HG02943 (cell line): ENCODE measurements around the gene IMPDH1.
"Not testable (repeated sequence)": the region's sequence is repeated elsewhere in the genome, so short reads cannot be mapped to it uniquely, and the experiment has no call there.

Source experiments
- ATAC-seq: cut with Tn5 transposase; IDR thresholded peaks from one replicate; pipeline ENCODE4 v1.9.1; 2021; ENCODE audit warnings: mild to moderate bottlenecking, low read depth, moderate library complexity; ENCODE audit not compliant: unreplicated experiment

Gene IMPDH1

DNA sequence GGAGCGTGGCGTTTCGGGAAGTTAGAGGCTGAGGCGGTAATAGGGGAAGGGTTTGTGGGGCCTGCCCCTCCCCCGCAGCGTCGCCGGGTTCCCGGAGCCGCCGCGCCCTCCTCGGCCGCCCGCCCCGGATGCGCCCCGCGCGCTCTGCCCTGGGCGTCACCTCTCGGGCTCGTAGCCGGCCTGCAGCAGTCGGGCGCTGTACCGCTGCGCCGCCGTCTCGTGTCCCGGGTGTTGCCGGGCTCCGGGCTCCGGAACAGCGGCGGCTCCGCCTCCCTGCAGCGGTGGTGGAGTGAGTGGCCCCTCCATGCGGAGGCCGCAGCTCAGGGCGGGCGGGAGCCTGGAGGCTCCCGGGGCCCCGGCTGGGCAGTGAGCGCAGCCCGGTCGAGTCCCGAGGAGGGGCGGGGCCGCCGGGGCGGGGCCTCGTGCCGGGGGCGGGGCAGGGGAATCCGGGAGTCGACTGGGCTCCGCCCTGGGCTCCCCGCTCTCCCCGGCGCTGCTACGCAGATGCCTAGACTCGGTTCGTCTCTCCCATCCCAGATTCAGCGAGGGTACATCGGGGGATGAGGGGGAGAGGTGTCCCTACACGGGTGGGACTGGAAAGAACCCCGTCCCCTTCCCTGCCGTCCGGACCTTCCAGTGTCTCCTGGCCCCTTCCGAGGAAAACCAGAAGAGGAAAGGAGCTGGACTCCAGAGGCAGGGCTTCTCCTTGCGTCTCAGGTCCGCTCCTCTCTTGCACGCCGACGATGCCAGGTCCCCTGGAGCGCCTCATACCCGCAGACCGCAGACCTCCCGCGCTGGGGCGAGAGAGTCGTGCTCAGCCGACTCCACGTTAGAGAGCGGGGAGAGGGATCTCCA, at the start of gene IMPDH1:
Gene IMPDH1 (minus strand): TSS at position 387 of the 855 bp plus-strand sequence. CDS start 81 bp downstream, at position 306.
- ATAC-seq: peak; percentile 69

DNA sequence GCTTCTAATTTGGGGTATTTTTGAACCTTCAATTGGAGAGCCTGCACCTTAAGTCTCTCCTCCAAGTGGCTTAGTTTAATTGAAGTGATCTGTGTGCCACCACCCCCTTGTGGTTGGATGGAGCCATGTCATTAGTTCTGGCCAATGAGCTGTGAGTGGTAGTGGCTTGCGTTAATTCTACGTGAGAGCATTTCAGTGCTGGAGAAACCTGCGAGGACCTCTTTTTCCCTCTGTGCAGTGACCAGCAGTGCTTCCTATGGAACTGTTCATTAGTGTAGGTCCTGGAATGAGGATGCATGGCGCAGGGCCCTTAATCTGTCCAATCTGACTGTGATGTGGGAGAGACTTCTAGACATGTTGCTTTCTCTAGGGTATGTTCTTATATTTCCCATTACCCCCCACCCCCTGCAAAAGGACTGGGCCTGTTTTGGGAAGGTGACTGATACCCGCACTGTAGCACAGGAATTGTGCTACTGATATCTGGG, 49.7 kb upstream of the IMPDH1 start:
- peak; percentile 36 for ATAC-seq

DNA sequence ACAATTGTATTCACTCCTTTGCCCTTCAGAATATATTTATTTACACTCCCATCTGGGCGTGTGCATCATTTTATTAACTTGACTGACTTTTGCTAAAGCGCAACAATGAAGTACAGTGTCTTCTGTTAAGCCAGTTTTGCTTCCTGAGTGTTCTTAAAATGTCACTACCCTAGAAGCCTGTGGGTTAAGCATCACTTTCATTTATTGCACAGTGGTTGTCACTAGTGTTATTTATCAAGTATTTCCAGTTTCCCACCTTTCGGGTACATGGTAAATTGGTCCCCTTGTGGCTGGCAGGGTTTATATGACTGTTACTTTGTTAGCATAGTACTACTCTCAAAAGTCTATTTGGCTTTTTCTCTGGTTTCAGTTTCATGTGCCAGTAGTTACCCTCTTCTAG, 49.2 kb upstream of the IMPDH1 start:
- peak; percentile 36 for ATAC-seq

DNA sequence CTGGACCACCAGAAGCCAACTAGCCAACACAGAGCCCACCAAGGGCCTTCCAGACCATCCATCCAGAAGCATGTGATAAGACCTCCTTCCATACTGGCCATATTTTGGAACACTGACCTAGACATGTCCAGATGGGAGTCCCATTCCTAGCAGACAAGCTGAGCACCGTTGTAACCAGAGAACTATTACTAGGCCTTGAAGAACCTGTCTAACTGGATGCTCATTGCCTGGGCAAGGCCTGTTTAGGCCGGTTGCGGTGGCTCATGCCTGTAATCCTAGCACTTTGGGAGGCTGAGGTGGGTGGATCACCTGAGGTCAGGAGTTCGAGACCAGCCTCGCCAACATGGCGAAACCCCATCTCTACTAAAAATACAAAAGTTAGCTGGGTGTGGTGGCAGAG, 47.6 kb upstream of the IMPDH1 start:
- not testable (repeated sequence) for ATAC-seq

DNA sequence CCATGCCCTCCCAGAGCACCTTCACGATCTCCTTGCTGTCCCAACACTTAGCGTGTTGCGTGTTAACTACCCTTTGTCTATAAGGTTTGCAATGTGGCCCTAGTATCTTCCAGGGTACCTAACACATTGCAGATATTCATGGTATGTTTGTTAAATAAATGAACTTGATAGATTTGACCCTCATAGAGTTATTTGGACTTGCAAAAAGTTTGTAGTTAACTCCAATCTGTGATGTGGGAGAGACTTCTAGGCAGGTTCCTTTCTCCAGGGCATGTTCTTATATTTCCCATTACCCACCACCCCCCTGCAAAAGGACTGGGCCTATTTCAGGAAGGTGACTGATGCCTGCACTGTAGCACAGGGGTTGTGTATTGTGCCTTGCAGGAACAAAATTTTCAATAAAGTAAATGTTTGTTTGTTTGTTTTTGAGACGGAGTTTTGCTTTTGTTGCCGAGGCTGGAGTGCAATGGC, 46.5 kb upstream of the IMPDH1 start:
- no peak for ATAC-seq

DNA sequence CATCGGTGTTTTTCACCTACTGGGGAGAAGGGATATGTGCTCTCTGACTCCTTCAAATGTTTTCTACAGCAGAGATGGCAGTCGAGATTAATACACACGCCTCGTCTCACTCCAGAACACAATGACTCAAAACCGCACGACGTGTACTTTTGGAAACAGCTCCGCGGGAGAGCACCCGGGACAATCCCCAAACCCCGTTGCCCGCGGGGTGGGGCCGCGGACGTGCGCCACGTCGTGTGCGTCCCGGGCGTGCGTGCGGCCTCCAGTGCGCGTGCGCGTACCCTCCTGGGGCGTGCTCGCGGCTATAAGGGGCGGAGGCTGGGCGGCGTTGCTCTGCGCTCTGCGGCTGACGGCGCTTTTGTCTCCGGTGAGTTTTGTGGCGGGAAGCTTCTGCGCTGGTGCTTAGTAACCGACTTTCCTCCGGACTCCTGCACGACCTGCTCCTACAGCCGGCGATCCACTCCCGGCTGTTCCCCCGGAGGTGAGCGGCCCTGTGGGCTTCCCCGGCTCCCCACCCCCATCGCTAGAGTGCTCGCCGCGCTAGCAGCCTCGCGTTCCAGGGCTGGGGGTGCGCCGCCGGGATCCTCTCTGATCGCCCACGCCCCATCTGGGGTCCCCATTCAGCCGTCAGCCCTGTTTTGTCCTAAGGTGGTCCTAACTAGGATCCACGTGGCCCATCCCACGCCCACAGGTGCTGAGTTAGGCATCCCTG, 45.9 kb upstream of the IMPDH1 start, which contains the start of gene HILPDA:
Gene HILPDA (plus strand): TSS at position 336 of the 712 bp plus-strand sequence. CDS start 1,391 bp downstream, outside the sequence.
- peak; percentile 86 for ATAC-seq

DNA sequence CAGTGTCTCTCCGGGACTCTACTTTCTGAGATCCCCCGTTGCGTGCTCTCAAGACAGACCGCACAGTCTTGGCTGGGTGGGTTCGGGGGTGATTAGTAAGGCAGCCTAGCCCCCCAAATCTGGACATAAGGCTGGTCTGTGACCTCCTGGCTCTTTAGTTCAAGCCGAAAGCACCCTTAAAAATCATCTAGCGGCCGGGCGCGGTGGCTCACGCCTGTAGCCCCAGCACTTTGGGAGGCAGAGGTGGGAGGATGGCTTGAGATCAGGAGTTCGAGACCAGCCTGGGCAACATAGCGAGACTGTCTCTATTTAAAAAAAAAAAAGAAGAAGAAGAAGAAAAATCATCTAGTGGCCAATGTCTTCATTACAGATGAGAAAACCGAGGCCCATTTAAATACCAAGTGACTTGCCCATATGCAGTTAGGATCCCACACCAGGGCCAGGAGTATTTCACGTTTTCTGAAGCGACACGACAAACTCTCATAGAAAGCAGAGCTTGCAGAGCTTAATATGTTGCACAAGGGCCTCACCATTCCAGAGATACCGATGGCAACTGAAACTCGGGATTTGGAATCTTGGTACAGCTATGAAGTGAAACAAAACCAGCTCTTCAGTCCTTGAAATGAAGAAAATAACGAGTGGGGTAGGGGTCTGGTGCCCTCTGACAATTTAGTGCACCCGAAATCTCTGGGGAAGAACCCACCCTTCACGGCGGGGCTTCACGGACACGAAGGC, 45.2 kb upstream of the IMPDH1 start:
- no peak for ATAC-seq

DNA sequence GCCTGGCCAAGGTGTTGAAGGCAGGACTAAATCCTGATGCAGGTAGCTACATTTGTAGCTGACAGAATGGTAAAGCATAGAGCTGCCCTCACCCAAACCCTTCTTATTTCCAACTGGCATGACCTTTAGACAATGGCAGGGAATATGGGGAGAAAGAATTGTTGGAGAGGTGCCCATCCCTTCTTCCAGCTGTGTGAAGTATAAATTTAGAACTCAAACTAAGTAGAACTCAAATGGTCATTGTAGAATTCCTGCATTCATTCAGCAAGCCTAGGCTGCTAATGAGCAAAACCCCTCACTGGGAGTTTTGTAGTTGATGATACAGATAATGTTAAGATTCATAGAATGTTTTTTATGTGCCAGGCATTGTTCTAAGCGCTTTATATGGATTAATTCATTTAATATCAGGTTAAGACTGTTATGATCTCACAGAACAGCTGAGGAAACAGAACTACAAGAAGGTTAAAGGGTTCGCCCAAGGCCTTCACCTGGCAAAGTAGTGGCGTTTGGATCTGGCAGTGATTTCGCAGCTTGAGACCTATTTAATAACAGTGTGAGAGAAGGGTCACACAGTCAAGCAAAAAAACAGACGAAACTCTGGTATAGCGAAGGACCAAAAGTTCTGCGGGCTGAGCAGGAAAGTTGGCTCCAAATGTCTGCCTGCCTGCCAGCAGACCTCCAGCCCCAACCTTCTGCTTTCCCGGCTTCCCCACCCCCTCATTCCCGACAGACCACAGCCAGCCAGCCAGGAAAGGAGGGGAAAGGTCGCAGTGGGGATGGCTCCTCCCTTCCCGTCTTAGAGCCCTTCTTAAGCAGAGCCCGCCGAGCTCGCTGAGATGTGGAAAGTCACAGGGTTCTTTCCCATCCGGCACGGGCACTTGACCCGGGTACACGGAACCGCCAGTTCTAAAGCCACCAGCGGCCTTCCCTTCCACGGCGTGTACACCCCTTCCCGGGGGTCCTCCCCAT, 44.3 kb upstream of the IMPDH1 start:
- no peak for ATAC-seq

DNA sequence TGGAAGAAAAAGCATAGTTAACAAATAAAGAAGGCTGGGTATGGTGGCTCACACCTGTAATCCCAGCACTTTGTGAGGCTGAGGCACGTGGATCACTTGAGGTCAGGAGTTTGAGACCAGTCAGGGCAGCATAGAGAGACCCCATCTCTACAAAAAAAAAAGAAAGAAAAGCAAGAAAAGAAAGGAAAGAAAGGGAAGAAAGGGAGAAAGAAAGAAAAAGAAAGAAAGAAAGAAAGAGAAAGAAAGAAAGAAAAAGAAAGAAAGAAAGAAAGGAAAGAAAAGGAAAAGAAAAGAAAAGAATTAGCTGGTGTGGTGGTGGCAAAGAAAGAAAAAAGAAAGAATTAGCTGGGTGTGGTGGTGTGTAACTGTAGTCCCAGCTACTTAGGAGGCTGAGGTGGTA, 42.8 kb upstream of the IMPDH1 start:
- ATAC-seq: no peak

DNA sequence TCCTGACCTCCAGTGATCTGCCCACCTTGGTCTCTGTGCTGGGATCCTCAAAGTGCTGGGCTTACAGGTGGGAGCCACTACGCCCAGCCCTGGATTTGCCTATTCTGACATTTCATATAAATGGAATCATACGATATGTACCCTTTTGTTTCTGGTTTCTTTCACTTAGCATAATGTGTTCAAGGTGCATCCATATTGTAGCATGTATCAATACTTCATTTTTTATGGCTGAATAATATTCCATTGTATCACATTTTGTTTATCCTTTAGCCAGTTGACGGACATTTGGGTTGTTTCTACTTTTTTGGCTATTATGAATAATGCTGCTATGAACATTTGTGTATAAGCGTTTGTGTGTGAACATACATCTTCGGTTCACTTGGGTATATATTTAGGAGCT, 41.1 kb upstream of the IMPDH1 start:
- no peak for ATAC-seq

DNA sequence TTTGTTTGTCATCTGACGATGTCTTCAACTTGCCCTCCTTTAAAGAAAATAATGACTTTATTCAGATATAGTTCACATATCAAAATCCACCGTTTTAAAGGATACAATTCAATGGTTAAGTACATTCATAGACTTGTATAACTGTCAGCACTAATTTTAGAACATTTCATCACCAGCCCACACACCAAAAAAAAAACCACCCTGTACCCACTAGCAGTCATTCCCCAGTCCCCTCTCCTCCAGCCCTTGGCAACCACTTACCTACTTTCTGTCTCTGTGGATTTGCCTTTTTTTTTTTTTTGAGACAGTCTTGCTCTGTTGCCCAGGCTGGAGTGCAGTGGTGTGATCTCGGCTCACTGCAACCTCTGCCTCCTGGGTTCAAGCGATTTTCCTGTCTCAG, 40.6 kb upstream of the IMPDH1 start:
- ATAC-seq: no peak

DNA sequence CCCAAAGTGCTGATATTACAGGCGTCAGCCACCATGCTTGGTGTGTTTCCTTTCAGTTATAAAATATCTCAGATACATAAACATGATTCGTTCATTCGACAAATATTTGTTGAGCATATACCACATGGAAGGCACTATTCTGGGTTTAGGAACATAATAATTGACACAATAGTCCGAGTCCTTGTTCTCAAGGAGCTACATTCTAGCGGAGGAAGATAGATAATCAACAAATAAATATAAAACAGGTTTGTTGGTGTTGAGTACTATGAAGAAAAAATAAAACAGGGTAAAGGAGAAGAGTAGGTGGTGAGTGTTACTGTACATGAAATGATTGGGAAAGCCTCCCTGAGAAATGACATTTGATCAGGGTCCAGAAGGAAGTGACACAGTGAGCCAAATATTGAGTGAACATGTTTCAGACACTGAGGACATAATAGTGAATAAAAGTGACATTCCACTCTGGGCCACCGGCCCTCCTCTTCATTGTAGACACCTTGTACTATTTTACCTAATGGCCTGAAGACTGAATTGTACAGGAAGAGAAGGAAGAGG, 39.0 kb upstream of the IMPDH1 start:
- ATAC-seq: no peak

DNA sequence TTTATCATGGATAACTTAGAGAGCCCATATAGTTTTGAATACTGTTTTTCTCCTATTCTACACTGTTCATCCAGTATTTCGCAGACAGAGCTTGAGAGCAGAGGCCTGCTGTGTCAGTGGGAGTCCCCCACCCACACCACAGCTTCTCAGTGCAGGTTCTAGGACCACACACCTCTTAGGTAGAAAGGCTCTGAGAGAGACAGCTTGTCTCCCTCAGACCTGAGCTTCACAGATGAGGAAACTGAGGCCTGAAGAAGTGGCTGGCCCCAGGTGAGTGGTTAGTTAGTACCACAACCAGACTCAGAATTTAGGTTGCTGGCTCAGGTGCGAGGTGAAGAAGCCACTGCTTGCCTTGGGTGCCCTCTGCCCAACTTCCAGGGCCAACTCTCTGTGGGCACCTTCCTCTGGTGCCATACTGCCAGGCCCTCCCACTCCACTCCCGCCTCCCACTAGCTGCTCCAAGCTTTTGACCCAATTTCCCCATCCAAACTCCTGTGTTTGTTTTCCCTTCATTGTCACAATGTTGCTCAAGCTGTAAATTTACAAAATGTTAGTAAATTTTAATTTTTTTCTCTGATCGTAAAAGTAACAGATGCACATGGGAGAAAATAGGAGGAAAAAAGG, 38.3 kb upstream of the IMPDH1 start:
- no peak for ATAC-seq

DNA sequence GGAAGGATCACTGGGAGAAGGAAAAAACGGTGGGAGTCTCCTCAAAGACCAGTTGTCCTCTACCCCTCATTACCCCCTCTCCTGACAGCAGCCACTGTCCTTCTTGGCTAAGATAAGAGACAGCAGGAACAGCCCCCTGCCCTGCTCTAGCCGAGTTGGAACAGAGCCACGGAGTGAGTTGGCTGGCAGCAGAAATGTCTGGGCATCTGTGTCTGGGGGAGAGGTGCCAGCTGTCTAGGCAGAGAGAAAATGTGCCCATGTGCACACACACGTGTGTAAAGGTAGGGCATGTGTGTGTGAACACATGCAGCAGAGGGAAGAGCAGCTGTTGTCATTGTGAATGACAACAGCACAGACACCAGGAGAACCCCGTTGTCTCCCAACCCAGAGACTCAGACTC, 36.5 kb upstream of the IMPDH1 start:
- ATAC-seq: no peak

DNA sequence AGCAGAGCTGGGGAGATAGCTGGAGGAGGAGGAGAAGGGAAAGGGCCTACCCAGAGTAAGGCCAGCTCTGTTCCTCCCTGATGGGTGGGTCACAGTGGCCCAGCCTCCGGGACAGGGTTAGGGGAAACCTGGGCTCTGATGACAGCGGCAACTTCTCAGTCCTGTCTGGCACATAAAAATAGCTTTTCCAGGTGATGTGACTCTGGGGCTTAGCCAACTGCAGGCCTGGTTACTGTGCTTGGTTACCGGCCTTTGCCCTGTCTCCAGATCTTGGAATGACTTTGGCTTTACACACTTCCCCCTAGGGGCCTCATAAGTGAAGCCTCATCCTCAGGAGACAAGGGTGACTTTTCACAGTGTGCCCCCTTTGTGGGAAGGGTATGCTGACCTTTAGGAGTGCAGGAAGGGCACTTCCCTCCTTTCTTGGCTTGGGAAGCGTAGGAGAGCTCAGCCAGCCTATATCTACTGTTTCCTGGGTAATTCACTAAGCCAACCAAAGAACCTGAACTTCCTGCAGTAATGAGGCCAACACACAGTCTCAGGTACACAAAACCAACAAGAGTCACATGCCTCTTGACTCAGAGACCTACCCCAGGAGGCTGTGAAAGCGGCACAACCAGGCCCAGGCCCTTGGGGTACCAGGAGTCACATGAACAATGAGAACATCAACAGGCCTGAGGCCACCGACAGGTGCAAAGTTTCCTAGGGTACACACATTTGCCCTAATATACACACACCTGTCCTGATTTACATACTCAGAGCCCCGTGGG, 34.2 kb upstream of the IMPDH1 start:
- ATAC-seq: no peak

DNA sequence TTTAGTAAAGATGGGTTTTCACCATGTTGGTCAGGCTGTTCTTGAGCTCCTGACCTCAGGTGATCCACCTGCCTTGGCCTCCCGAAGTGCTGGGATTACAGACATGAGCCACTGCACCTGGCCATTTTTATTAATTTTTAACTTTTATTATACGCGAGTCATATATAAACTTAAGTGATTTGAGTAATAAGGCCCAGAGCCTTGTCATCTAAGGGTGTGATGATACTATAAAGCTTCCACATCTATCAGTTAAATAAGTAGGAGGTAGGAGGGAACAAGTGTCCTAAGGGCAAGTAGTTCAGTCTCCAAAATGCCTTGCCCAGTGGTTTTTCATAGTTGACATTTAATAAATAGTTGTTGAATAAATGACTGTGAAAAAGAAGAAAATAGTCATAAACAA, 32.6 kb upstream of the IMPDH1 start:
- no peak for ATAC-seq

DNA sequence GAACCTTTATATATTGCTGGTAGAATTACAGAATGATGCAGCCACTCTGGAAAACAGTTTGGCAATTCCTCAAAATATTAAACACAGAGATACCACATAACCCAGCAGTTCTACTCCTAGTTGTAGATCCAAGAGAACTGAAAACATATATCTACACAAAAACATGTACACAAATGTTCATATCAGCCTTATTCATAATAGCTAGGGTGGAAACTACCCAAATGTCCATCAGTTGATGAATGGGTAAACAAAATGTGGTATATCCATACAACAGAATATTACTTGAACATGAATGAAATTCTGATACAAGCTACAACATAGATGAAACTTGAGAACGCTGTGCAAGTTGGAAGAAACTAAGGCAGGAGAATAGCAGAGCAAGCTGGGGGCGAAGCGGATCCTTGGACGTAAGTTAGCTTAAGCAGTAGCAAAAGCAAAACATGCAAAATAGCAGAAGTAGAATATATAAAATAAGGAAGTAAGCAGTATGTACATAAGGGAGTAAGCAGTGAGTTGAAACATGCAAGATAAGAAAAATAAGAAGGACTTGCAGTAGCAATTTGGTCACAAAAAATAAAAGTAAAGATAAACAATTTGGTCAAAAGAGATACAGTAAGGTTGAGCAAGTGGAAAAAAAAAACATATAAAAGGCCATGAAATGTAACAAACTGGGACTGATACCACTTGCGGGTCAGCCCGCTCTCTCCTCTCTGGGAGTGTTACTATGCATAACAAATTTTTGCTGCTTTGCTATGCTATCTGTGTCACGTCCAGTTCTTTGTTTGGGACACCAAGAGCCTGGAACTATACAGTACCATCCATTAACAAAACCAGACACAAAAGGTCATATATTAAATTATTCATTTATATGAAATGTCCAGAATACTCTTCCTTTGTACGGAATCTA, 27.9 kb upstream of the IMPDH1 start:
- no peak for ATAC-seq
